GM19467 (cell line): ENCODE results near the gene KCNK6.

Experiments
- ATAC-seq: cut with Tn5 transposase; IDR thresholded peaks from one replicate; pipeline ENCODE4 v1.9.1; 2021; ENCODE audit warnings: mild to moderate bottlenecking, moderate library complexity; ENCODE audit not compliant: unreplicated experiment

KCNK6 gene

GRCh38 chr19:38319421-38320258, at the start of gene KCNK6:
Gene KCNK6, plus strand, starts transcription at chr19:38319845. Its CDS starts 106 bp downstream, at chr19:38319951.
- ATAC-seq = no peak

GRCh38 chr19:38270587-38271167, 49.0 kb upstream of the KCNK6 start:
- no peak for ATAC-seq

DNA sequence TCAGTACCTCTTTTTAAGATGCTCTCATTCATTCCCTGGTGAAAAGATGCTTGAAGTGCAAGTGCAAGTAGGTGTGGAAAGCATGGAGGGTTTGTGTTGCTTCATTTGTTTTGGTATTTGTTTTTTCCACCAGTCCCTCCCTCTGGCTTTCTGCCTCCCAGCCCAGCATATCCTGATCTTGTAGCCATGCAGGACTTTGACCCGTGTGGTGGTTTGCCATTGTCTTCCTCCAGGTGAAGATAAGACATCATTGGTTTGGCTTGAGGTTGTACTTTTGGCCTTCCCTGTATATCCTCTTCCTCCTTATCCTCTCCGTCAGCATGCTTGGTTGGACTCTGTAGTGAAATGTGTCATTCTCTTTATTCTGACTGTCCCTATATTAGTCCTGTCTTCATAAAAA, 46.1 kb upstream of the KCNK6 start:
- ATAC-seq = no peak

GRCh38 chr19:38274739-38275138, 44.9 kb upstream of the KCNK6 start:
- no peak for ATAC-seq

- ATAC-seq = no peak
These were observed 42.6 kb upstream of the KCNK6 start for GRCh38 chr19:38276942-38277517.

- no peak for ATAC-seq
These were observed 42.1 kb upstream of the KCNK6 start for GRCh38 chr19:38277549-38277948.

DNA sequence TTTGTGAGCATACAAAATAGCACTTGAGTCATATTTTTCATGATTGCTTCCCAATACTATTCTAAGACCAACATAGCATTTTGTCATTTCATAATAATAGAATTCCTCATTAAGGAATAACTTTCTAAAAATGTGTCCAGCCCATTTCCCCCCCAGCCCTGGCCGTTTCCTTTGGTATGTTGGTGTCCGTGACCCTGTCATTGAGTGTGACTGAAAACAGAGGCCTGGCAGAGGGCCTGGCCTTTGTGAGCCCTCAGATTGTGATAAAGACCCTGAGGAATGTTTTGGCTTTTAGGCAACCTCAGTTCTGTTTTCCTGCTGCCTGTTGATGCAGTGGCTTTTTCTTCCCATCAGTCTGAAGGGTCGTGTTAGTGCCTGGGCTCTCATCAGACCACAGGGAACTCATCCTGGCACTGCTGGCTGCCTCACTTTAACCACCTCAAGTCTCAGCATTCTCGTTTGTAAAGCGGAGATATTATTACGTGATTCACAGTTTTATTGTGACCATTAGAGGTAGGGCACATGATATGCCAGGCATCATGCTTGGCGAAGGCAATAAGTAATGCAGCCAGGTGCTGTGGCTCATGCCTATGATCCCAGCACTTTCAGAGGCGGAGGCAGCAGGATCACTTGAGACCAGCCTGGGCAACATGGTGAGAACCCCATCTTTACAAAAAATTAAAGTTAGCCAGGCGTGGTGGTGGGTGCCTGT, 41.5 kb upstream of the KCNK6 start:
- no peak for ATAC-seq

- no peak for ATAC-seq
These were observed 40.9 kb upstream of the KCNK6 start for GRCh38 chr19:38278751-38279150.

- ATAC-seq = no peak
These were observed 39.4 kb upstream of the KCNK6 start for GRCh38 chr19:38280030-38280921.

DNA sequence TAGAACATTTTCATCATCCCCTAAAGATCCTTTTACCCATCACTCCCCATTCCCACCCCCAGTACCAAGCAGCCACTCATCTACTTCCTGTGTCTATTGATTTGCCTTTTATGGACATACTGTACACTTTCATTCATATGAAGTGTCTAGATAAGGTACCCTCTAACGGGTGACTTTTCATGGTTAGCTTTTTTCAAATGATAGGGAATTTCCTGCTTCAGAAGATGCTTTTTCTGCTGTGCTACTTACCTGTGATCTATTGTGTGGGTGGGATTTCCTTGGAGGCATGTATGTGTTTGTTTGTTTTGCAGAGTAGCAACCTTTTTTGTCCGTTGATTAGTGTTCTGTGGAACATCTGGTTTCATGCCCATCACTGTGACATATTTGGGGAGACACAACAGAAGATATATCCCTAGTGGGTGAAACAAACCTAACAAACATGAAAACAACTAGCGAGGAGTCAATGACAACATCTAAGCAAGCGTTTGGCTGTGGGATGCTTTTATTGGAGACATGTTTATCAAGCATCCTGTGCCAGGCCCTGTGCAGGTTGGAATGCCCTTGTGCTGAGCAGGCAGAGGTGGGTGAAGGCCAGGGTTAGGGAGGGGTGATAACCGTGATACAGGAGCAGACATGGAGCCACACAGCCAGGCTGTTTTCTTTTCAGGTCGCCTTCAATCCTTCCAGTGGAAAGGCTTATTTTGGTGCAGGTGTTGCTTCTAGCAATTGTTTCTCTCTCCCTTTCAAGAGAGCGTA, 37.7 kb upstream of the KCNK6 start:
- ATAC-seq = no peak

DNA sequence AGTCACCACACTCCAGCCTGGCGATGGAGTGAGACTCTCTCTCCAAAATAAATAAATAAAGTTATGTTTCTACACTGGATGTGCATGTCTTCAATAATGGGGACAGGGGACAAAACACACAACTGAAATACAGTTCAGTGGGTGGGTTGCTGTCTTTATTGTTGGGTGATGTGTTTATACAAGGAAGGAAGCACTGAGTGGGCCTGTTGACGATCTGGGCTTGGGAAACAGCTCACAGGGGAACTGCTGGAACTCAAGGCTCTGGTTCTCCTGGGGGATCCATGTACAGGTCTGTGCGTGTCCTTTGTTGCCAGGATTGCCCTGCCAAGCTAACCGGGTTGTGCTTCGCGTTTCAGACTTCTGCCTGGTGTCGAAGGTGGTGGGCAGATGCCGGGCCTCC, 36.4 kb upstream of the KCNK6 start:
- ATAC-seq = no peak

- ATAC-seq = no peak
These were observed 35.2 kb upstream of the KCNK6 start for GRCh38 chr19:38284422-38284821.

GRCh38 chr19:38285567-38285966, 34.1 kb upstream of the KCNK6 start:
- ATAC-seq = no peak

DNA sequence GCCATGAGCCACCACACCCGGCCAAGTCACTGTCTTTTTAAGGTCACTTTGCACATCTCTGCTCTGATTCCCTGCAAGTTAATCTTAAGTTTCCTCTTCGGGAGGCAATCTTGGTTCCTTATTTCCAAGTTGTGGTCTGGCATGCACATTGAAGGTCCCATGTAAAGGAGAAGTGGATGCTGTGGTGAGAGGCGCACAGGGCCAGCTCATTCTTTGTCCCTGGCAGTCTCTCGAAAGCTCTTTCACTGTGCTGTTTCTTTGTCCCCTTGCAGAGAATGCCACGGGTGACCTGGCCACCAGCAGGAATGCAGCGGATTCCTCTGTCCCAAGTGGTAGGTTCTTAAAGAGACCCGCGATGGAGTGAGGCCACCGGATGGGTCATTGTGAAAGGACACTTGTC, 32.0 kb upstream of the KCNK6 start:
- ATAC-seq = no peak

- ATAC-seq = no peak
These were observed 31.4 kb upstream of the KCNK6 start for GRCh38 chr19:38288123-38288855.

- no peak for ATAC-seq
These were observed 29.7 kb upstream of the KCNK6 start for GRCh38 chr19:38289955-38290354.

DNA sequence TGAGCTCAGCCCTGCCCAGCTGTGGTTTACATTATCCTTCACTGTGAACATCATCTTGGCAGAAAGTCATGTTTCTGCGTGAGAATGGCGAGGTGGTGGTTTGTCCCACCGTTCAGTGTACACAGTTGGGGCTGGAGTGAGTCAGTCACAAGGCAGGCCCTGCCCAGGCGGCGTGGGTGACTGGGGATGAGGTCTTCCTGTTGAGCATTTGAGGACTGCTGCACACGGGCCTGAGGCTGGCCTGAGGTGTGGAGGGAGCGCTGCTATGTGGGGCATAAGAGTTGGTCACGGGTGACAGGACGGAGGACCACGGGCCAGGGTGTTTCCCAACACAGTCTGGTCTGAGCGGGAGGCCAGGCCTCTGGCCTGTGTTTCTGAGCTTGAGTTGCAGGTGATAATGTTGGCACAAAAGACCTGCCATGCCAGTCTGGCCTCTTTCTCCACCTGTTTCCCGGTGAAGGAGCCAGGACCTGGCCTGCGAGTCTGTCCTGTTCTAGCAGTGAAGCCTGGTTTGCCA, 29.0 kb upstream of the KCNK6 start:
- no peak for ATAC-seq

GRCh38 chr19:38291855-38292254, 27.8 kb upstream of the KCNK6 start:
- no peak for ATAC-seq

DNA sequence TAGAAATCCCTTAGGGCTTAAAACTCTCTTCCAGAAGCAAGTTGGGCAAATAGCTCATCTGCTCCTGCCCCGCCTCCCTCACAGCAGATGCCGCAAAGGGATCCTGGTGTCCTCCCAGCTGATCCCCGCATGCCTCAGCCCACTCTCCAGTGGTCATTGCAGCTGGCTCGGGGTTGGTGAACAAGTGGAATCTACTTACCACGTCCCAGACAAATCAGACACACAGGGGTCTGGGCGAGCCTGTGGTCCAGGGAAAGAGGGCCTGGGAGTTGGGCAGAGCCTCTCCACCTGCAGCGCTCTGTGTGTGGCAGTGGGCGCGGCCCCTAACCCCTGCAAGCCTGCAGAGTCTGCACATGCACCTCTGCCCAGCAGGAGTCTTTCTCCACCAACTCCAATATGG, 26.4 kb upstream of the KCNK6 start:
- no peak for ATAC-seq
